Measurements from ENCODE around the gene SIX1.

SIX1 gene

GRCh38 chr14:60655119-60655897 lies 6.0 kb upstream of the SIX1 start:
- Histone ChIP-seq H3K4me3 (ENCODE audit: low read length in 2 of 2) (no peak overlapping the region), H3K9ac (ENCODE audit: low read depth in 1 of 2, low read length in 2 of 2) (no peak overlapping the region), H3K4me1 (ENCODE audit: control insufficient read depth in 2 of 2, insufficient read depth in 2 of 2, low read length in 2 of 2) (peaks cover 12 to 16% of the 10 kb centered on the region in 2 donors), H3K27me3 (ENCODE audit: control insufficient read depth in 2 of 2, insufficient read depth in 2 of 2, low read length in 2 of 2) (peaks cover 64 to 81% of the 10 kb centered on the region in 2 donors), H3K9me3 (ENCODE audit: control insufficient read depth in 2 of 2, low read length in 2 of 2) (no peaks in the 10 kb centered on the region), H3K27ac (ENCODE audit: low read depth in 2 of 2, low read length in 2 of 2) (no peak overlapping the region), H3K36me3 (ENCODE audit: control insufficient read depth in 2 of 2, insufficient read depth in 2 of 2, low read length in 2 of 2) (no peaks in the 10 kb centered on the region)

GRCh38 chr14:60654334-60654821 lies 5.1 kb upstream of the SIX1 start:
- H3K4me3 ChIP-seq (ENCODE audit: low read length in 2 of 2), result no peak overlapping the region
- no peaks in the 10 kb centered on the region for H3K36me3 ChIP-seq (ENCODE audit: control insufficient read depth in 2 of 2, insufficient read depth in 2 of 2, low read length in 2 of 2)
- H3K27me3 ChIP-seq (ENCODE audit: control insufficient read depth in 2 of 2, insufficient read depth in 2 of 2, low read length in 2 of 2), result peaks cover 73 to 89% of the 10 kb centered on the region in 2 donors
- H3K9ac ChIP-seq (ENCODE audit: low read depth in 1 of 2, low read length in 2 of 2), result no peak overlapping the region
- no peak overlapping the region for H3K27ac ChIP-seq (ENCODE audit: low read depth in 2 of 2, low read length in 2 of 2)
- peaks cover 12 to 21% of the 10 kb centered on the region in 2 donors for H3K4me1 ChIP-seq (ENCODE audit: control insufficient read depth in 2 of 2, insufficient read depth in 2 of 2, low read length in 2 of 2)
- no peaks in the 10 kb centered on the region for H3K9me3 ChIP-seq (ENCODE audit: control insufficient read depth in 2 of 2, low read length in 2 of 2)

- H3K4me1 ChIP-seq (ENCODE audit: control insufficient read depth in 2 of 2, insufficient read depth in 2 of 2, low read length in 2 of 2), result peaks cover 18 to 27% of the 10 kb centered on the region in 2 donors
- H3K36me3 ChIP-seq (ENCODE audit: control insufficient read depth in 2 of 2, insufficient read depth in 2 of 2, low read length in 2 of 2), result no peaks in the 10 kb centered on the region
- H3K27me3 ChIP-seq (ENCODE audit: control insufficient read depth in 2 of 2, insufficient read depth in 2 of 2, low read length in 2 of 2), result peaks cover 75 to 90% of the 10 kb centered on the region in 2 donors
Observed at GRCh38 chr14:60653701-60654161, 4.5 kb upstream of the SIX1 start.

GRCh38 chr14:60652674-60653651 lies 3.7 kb upstream of the SIX1 start:
- no peak overlapping the region for H3K27ac ChIP-seq (ENCODE audit: low read depth in 2 of 2, low read length in 2 of 2)
- peaks cover 70 to 90% of the 10 kb centered on the region in 2 donors for H3K27me3 ChIP-seq (ENCODE audit: control insufficient read depth in 2 of 2, insufficient read depth in 2 of 2, low read length in 2 of 2)
- no peaks in the 10 kb centered on the region for H3K36me3 ChIP-seq (ENCODE audit: control insufficient read depth in 2 of 2, insufficient read depth in 2 of 2, low read length in 2 of 2)
- peaks cover 25 to 32% of the 10 kb centered on the region in 2 donors for H3K4me1 ChIP-seq (ENCODE audit: control insufficient read depth in 2 of 2, insufficient read depth in 2 of 2, low read length in 2 of 2)
- no peaks in the 10 kb centered on the region for H3K9me3 ChIP-seq (ENCODE audit: control insufficient read depth in 2 of 2, low read length in 2 of 2)
- H3K9ac ChIP-seq (ENCODE audit: low read depth in 1 of 2, low read length in 2 of 2), result no peak overlapping the region
- no peak overlapping the region for H3K4me3 ChIP-seq (ENCODE audit: low read length in 2 of 2)

More at GRCh38 chr14:60653701-60654161, 4.5 kb upstream of the SIX1 start:
- Histone ChIP-seq H3K27ac (ENCODE audit: low read depth in 2 of 2, low read length in 2 of 2) (no peak overlapping the region), H3K9me3 (ENCODE audit: control insufficient read depth in 2 of 2, low read length in 2 of 2) (no peaks in the 10 kb centered on the region), H3K9ac (ENCODE audit: low read depth in 1 of 2, low read length in 2 of 2) (no peak overlapping the region), H3K4me3 (ENCODE audit: low read length in 2 of 2) (no peak overlapping the region)

GRCh38 chr14:60651796-60652673 lies 2.8 kb upstream of the SIX1 start:
- no peak overlapping the region for H3K9ac ChIP-seq (ENCODE audit: low read depth in 1 of 2, low read length in 2 of 2)
- no peaks in the 10 kb centered on the region for H3K9me3 ChIP-seq (ENCODE audit: control insufficient read depth in 2 of 2, low read length in 2 of 2)
- H3K27me3 ChIP-seq (ENCODE audit: control insufficient read depth in 2 of 2, insufficient read depth in 2 of 2, low read length in 2 of 2), result peaks cover 77 to 94% of the 10 kb centered on the region in 2 donors
- H3K36me3 ChIP-seq (ENCODE audit: control insufficient read depth in 2 of 2, insufficient read depth in 2 of 2, low read length in 2 of 2), result no peaks in the 10 kb centered on the region
- H3K27ac ChIP-seq (ENCODE audit: low read depth in 2 of 2, low read length in 2 of 2), result no peak overlapping the region
- no peak overlapping the region for H3K4me3 ChIP-seq (ENCODE audit: low read length in 2 of 2)
- peaks cover 27 to 28% of the 10 kb centered on the region in 2 donors for H3K4me1 ChIP-seq (ENCODE audit: control insufficient read depth in 2 of 2, insufficient read depth in 2 of 2, low read length in 2 of 2)

- Histone ChIP-seq H3K4me1 (ENCODE audit: control insufficient read depth in 2 of 2, insufficient read depth in 2 of 2, low read length in 2 of 2) (peaks cover 22 to 24% of the 10 kb centered on the region in 2 donors), H3K27me3 (ENCODE audit: control insufficient read depth in 2 of 2, insufficient read depth in 2 of 2, low read length in 2 of 2) (peaks cover 76 to 94% of the 10 kb centered on the region in 2 donors), H3K27ac (ENCODE audit: low read depth in 2 of 2, low read length in 2 of 2) (no peak overlapping the region), H3K4me3 (ENCODE audit: low read length in 2 of 2) (no peak overlapping the region), H3K9ac (ENCODE audit: low read depth in 1 of 2, low read length in 2 of 2) (no peak overlapping the region), H3K9me3 (ENCODE audit: control insufficient read depth in 2 of 2, low read length in 2 of 2) (no peaks in the 10 kb centered on the region), H3K36me3 (ENCODE audit: control insufficient read depth in 2 of 2, insufficient read depth in 2 of 2, low read length in 2 of 2) (no peaks in the 10 kb centered on the region)
Observed at GRCh38 chr14:60651086-60651795, 2.0 kb upstream of the SIX1 start.

- Histone ChIP-seq H3K9me3 (ENCODE audit: control insufficient read depth in 2 of 2, low read length in 2 of 2) (no peaks in the 10 kb centered on the region), H3K9ac (ENCODE audit: low read depth in 1 of 2, low read length in 2 of 2) (no peak overlapping the region), H3K36me3 (ENCODE audit: control insufficient read depth in 2 of 2, insufficient read depth in 2 of 2, low read length in 2 of 2) (no peaks in the 10 kb centered on the region), H3K4me1 (ENCODE audit: control insufficient read depth in 2 of 2, insufficient read depth in 2 of 2, low read length in 2 of 2) (peaks cover 21% of the 10 kb centered on the region in 2 donors), H3K4me3 (ENCODE audit: low read length in 2 of 2) (no peak overlapping the region), H3K27ac (ENCODE audit: low read depth in 2 of 2, low read length in 2 of 2) (no peak overlapping the region), H3K27me3 (ENCODE audit: control insufficient read depth in 2 of 2, insufficient read depth in 2 of 2, low read length in 2 of 2) (peaks cover 77 to 96% of the 10 kb centered on the region in 2 donors)
Observed at GRCh38 chr14:60650373-60650961, 1.2 kb upstream of the SIX1 start.

- Histone ChIP-seq H3K27me3 (ENCODE audit: control insufficient read depth in 2 of 2, insufficient read depth in 2 of 2, low read length in 2 of 2) (peaks cover 80 to 96% of the 10 kb centered on the region in 2 donors), H3K36me3 (ENCODE audit: control insufficient read depth in 2 of 2, insufficient read depth in 2 of 2, low read length in 2 of 2) (no peaks in the 10 kb centered on the region), H3K9ac (ENCODE audit: low read depth in 1 of 2, low read length in 2 of 2) (no peak overlapping the region)
Observed at GRCh38 chr14:60649875-60650372, 647 bp upstream of the SIX1 start.

More at GRCh38 chr14:60649875-60650372, 647 bp upstream of the SIX1 start:
- Histone ChIP-seq H3K27ac (ENCODE audit: low read depth in 2 of 2, low read length in 2 of 2) (no peak overlapping the region), H3K4me1 (ENCODE audit: control insufficient read depth in 2 of 2, insufficient read depth in 2 of 2, low read length in 2 of 2) (peaks cover 21% of the 10 kb centered on the region in 2 donors), H3K9me3 (ENCODE audit: control insufficient read depth in 2 of 2, low read length in 2 of 2) (no peaks in the 10 kb centered on the region), H3K4me3 (ENCODE audit: low read length in 2 of 2) (peak overlapping the region; percentile 41 to 42)
